K562 (cell line): ENCODE data around the gene ZNF521. TPM values are rescaled to one million over a fixed set of nuclear protein-coding genes. Genes with fewer than 3 reads are reported as not detected.

ENCODE experiments used
- ATF1 ChIP-seq, 2 experiments: fragments of 450-650 bp in 1 of 2; IDR thresholded peaks; 2 replicates each; pipeline ENCODE4 v1.6.1; 2016; ENCODE audit warnings: missing compliant biosample characterization in 1 of 2, missing genetic modification characterization in 1 of 2
- ATF7 ChIP-seq: fragments of 450-650 bp; IDR thresholded peaks from 2 replicates; pipeline ENCODE4 v1.7.1; 2014; ENCODE audit warnings: mild to moderate bottlenecking, moderate library complexity
- CXXC5 ChIP-seq: fragments of 250-450 bp; sonication (Bioruptor Pico); IDR thresholded peaks from 2 replicates; pipeline ENCODE4 v1.8.0; 2022; ENCODE audit warnings: inconsistent platforms, mild to moderate bottlenecking, moderate library complexity
- GATAD2A ChIP-seq: fragments of 450-650 bp; IDR thresholded peaks from 2 replicates; pipeline ENCODE4 v1.6.1; 2017
- GMEB1 ChIP-seq: fragments of 250-450 bp; sonication (Bioruptor Pico); IDR thresholded peaks from 2 replicates; pipeline ENCODE4 v1.4.0; 2020; ENCODE audit warnings: mild to moderate bottlenecking
- GTF2A2 ChIP-seq: IDR thresholded peaks from 2 replicates; pipeline ENCODE4 v1.6.1; 2016; ENCODE audit warnings: mild to moderate bottlenecking, missing genetic modification characterization, missing compliant biosample characterization
- HMG20B ChIP-seq: fragments of 250-450 bp; sonication (Bioruptor Pico); IDR thresholded peaks from 2 replicates; pipeline ENCODE4 v1.5.0; 2021; ENCODE audit warnings: mild to moderate bottlenecking
- ID3 ChIP-seq, 2 experiments: fragments of 250-450 bp in 1 of 2; fragments of 450-650 bp in 1 of 2; sonication (Bioruptor Pico) in 1 of 2; IDR thresholded peaks; 2 replicates each; pipeline versions ENCODE4 v1.6.1 to v1.8.0; 2016 to 2021; ENCODE audit warnings: mild to moderate bottlenecking in 2 of 2, moderate library complexity in 2 of 2, missing compliant biosample characterization in 1 of 2, missing genetic modification characterization in 1 of 2
- KLF6 ChIP-seq: fragments of 250-450 bp; sonication (Bioruptor Pico); IDR thresholded peaks from 2 replicates; pipeline ENCODE4 v1.4.0; 2020; ENCODE audit warnings: mild to moderate bottlenecking, moderate library complexity, borderline replicate concordance
- MEF2D ChIP-seq: conservative IDR thresholded peaks from 2 replicates; pipeline ENCODE4 v1.6.1; 2016; ENCODE audit warnings: low read depth, missing genetic modification characterization, missing compliant biosample characterization
- MEIS2 ChIP-seq: fragments of 450-650 bp; IDR thresholded peaks from 2 replicates; pipeline ENCODE4 v1.6.1; 2014; ENCODE audit warnings: mild to moderate bottlenecking; ENCODE audit not compliant: partially characterized antibody
- PYGO2 ChIP-seq: fragments of 450-650 bp; IDR thresholded peaks from 2 replicates; pipeline ENCODE4 v1.6.1; 2016; ENCODE audit warnings: mild to moderate bottlenecking, missing genetic modification characterization, moderate library complexity, missing compliant biosample characterization
- REST ChIP-seq, 2 experiments: fragments of 450-650 bp; formaldehyde crosslinking in 1 of 2; IDR thresholded peaks; 2 replicates each; pipeline versions ENCODE4 v1.4.0 to v1.6.1; 2014 to 2020; ENCODE audit warnings: mild to moderate bottlenecking in 2 of 2, borderline replicate concordance in 1 of 2, low read depth in 1 of 2
- SMARCA5 ChIP-seq: fragments of 450-650 bp; IDR thresholded peaks from 2 replicates; pipeline ENCODE4 v1.6.1; 2016
- SMARCE1 ChIP-seq: fragments of 450-650 bp; IDR thresholded peaks from 2 replicates; pipeline ENCODE4 v1.7.1; 2016; ENCODE audit warnings: mild to moderate bottlenecking
- ZNF639 ChIP-seq, 2 experiments: fragments of 200-800 bp in 1 of 2; sonication (Bioruptor generic) in 1 of 2; sonication (generic) in 1 of 2; formaldehyde crosslinking in 1 of 2; IDR thresholded peaks in 1 of 2; conservative IDR thresholded peaks in 1 of 2; 2 replicates each; pipeline versions ENCODE4 v1.5.0 to v1.6.1; 2016 to 2020; ENCODE audit warnings: missing compliant biosample characterization in 1 of 2, missing genetic modification characterization in 1 of 2, missing genetic modification reagents in 1 of 2
- polyA plus RNA-seq, 8 experiments: library from polyadenylated mRNA; depleted of rRNA in 4 of 8; stranded (reverse) in 5 of 8; unstranded in 3 of 8; fragments of >200 nt; fragmentation: Nextera tagmentation in 2 of 8; fragmentation: Illumina TruSeq in 1 of 8; extraction: Ambion mirVana in 2 of 8; extraction: Trizol in 1 of 8; gene quantifications; 2 replicates each; pipeline versions ENCODE4 v1.2.1 to v1.2.3, GENCODE V29; 2011 to 2014; ENCODE audit warnings: inconsistent platforms in 1 of 8, missing spikeins in 1 of 8
- total RNA-seq, 7 experiments: library from RNA; depleted of rRNA in 6 of 7; stranded (reverse); fragments of >200 nt in 6 of 7; fragmentation: Illumina TruSeq in 2 of 7; extraction: Trizol in 2 of 7; gene quantifications; 2 replicates each; pipeline versions ENCODE4 v1.2.1 to v1.2.3, GENCODE V29; 2011 to 2021; ENCODE audit warnings: low replicate concordance in 1 of 7

The ZNF521 gene
- total and polyA plus RNA-seq, 9 of the 15 experiments (the other 6 are each of a cell fraction or from before 2014, with no cell fraction given) = 1.2 to 5.8 (median 1.6) TPM

- TF ChIP-seq REST (IDR thresholded peaks at IDR 0.05; ENCODE audit: borderline replicate concordance) = 0 out of 2 replicates have a peak, but pooled peaks have one; percentile 6
- TF ChIP-seq REST (CRISPR knock-in tag; IDR thresholded peaks at IDR 0.05; ENCODE audit: low read depth) = no peak
- TF ChIP-seq HMG20B (CRISPR knock-in tag) = no peak
- TF ChIP-seq ID3 (CRISPR knock-in tag; IDR thresholded peaks at IDR 0.05) = no peak
- peak; percentile 92 for TF ChIP-seq ID3 (tag; IDR thresholded peaks at IDR 0.05)
- TF ChIP-seq GTF2A2 (tag) = 0 out of 2 replicates have a peak, but pooled peaks have one; percentile 28
- no peak for TF ChIP-seq GMEB1 (CRISPR knock-in tag)
- TF ChIP-seq ATF7 = 0 out of 2 replicates have a peak, but pooled peaks have one; percentile 2
- TF ChIP-seq MEIS2 = peak; percentile 4
- TF ChIP-seq CXXC5 (CRISPR knock-in tag) = 0 out of 2 replicates have a peak, but pooled peaks have one; percentile 45
- peak; percentile 61; the same call in 1 of the 2 replicates for TF ChIP-seq MEF2D (tag)
- no peak for TF ChIP-seq SMARCA5
- no peak for TF ChIP-seq KLF6 (CRISPR knock-in tag)
- peak; percentile 54; the same call in 1 of the 2 replicates for TF ChIP-seq SMARCE1
- TF ChIP-seq ATF1 (CRISPR knock-in tag; IDR thresholded peaks at IDR 0.05) = no peak
- TF ChIP-seq ATF1 (tag; IDR thresholded peaks at IDR 0.05) = no peak
- TF ChIP-seq PYGO2 (tag) = peak; percentile 80
- TF ChIP-seq ZNF639 (CRISPR knock-in tag; conservative IDR thresholded peaks at IDR 0.05 in 1 of 2, IDR thresholded peaks at IDR 0.05 in 1 of 2) = 0 out of 4 replicates have a peak, but pooled peaks of 1 of the 2 experiments have one; percentile 48
- no peak for TF ChIP-seq GATAD2A
Observed at GRCh38 chr18:25298853-25299274, 53.1 kb downstream of the ZNF521 start (continued).
